GM12878 (cell line): ENCODE results near the gene ABHD14A. TPM values are rescaled to one million over a fixed set of nuclear protein-coding genes. Genes with fewer than 3 reads are reported as not detected.

Experiments used
- ATAC-seq: fragments of 200-7000 bp; cut with Tn5 transposase; 3 replicates; pipeline ENCODE4 v1.9.1; 2020; ENCODE audit warnings: mild to moderate bottlenecking, moderate library complexity
- BruUV-seq: library from RNA; stranded (reverse); fragments of 400-500 nt; replicated peaks from 2 replicates; lab custom pipeline; 2021; lab: Mats Ljungman, UMichigan
- CTCF ChIA-PET: fragments of 300-600 bp; sonication (Branson Sonifier 250); formaldehyde crosslinking; extraction: SDS; loops from one replicate; lab custom pipeline; 2021; ENCODE audit warnings: inconsistent platforms; lab: Yijun Ruan, JAX
- POLR2A ChIA-PET: fragments of 350-600 bp; formaldehyde crosslinking; extraction: SDS; loops from one replicate; lab custom pipeline; 2021; ENCODE audit warnings: inconsistent platforms; lab: Charles Lee
- RAD21 ChIA-PET: fragments of 300-600 bp; sonication (Branson Sonifier 250); formaldehyde crosslinking; loops from one replicate; lab custom pipeline; 2023; ENCODE audit warnings: antibody characterized with exemption; ENCODE audit not compliant: unreplicated experiment; lab: Charles Lee
- SMC1A ChIA-PET: fragments of 300-600 bp; sonication (Branson Sonifier 250); formaldehyde crosslinking; loops from one replicate; lab custom pipeline; 2023; ENCODE audit not compliant: unreplicated experiment, uncharacterized antibody; lab: Charles Lee
- DNase-seq: peaks from one replicate; pipeline ENCODE4 v3.0.0-alpha.2; 2011; ENCODE audit warnings: low read depth, low spot score
- FAIRE-seq: peaks from 3 replicates; lab custom pipeline; 2011; peaks lifted over from hg19 to GRCh38; lab: Jason Lieb, UNC
- H2AFZ ChIP-seq: 2 replicates; pipeline ENCODE4 v1.6.0; 2011; ENCODE audit warnings: low read depth, low read length, control low read depth; ENCODE audit not compliant: control insufficient read depth
- H3K27ac ChIP-seq: 2 replicates; pipeline ENCODE4 v1.5.1; 2011; ENCODE audit warnings: control low read depth; ENCODE audit not compliant: control insufficient read depth, insufficient read depth
- H3K27me3 ChIP-seq, 2 experiments: replicated peaks in 1 of 2; 2 replicates each; pipeline versions ENCODE4 v1.6.0 to v1.6.1; 2011; ENCODE audit warnings: low read length in 1 of 2; ENCODE audit not compliant: control insufficient read depth in 2 of 2, insufficient read depth in 2 of 2
- H3K36me3 ChIP-seq, 2 experiments: 2 replicates each; pipeline ENCODE4 v1.5.1; 2011; ENCODE audit warnings: low read length in 1 of 2; ENCODE audit not compliant: control insufficient read depth in 2 of 2, insufficient read depth in 2 of 2
- H3K4me1 ChIP-seq: 2 replicates; pipeline ENCODE4 v1.6.1; 2011; ENCODE audit warnings: mild to moderate bottlenecking, low read length, moderate library complexity, mixed read lengths; ENCODE audit not compliant: control insufficient read depth, insufficient read depth
- H3K4me2 ChIP-seq: 2 replicates; pipeline ENCODE4 v1.6.0; 2011; ENCODE audit warnings: control low read depth; ENCODE audit not compliant: control insufficient read depth, insufficient read depth
- H3K4me3 ChIP-seq: fragments of 200-600 bp; sonication (generic); 2 replicates; pipeline ENCODE4 v1.5.1; 2016
- H3K79me2 ChIP-seq: 2 replicates; pipeline ENCODE4 v1.6.0; 2011; ENCODE audit warnings: low read length; ENCODE audit not compliant: control insufficient read depth, insufficient read depth
- H3K9ac ChIP-seq: 2 replicates; pipeline ENCODE4 v1.8.0; 2011; ENCODE audit warnings: low read length, control low read depth, mixed read lengths; ENCODE audit not compliant: control insufficient read depth, insufficient read depth
- H3K9me3 ChIP-seq: replicated peaks from 3 replicates; pipeline ENCODE4 v1.5.1; 2011; ENCODE audit warnings: mild to moderate bottlenecking, low read length; ENCODE audit not compliant: control insufficient read depth, insufficient read depth
- H4K20me1 ChIP-seq: 2 replicates; pipeline ENCODE4 v1.6.0; 2011; ENCODE audit not compliant: control insufficient read depth, insufficient read depth
- BCL11A ChIP-seq: IDR thresholded peaks from 2 replicates; pipeline ENCODE4 v1.6.1; 2011; ENCODE audit warnings: low read depth, low read length
- FOXK2 ChIP-seq: fragments of 450-650 bp; IDR thresholded peaks from 2 replicates; pipeline ENCODE4 v1.6.1; 2017; ENCODE audit warnings: mild to moderate bottlenecking, moderate library complexity
- POLR2A ChIP-seq: IDR thresholded peaks from 2 replicates; pipeline ENCODE4 v1.6.1; 2011; ENCODE audit warnings: low read depth, mild to moderate bottlenecking, low read length
- RCOR1 ChIP-seq: conservative IDR thresholded peaks from 2 replicates; pipeline ENCODE4 v1.6.1; 2012; ENCODE audit warnings: low read depth, low read length, improper control_type of control experiment
- WRNIP1 ChIP-seq: IDR thresholded peaks from 2 replicates; pipeline ENCODE4 v1.6.1; 2011; ENCODE audit warnings: low read depth, low read length, improper control_type of control experiment, borderline replicate concordance
- ZNF384 ChIP-seq: IDR thresholded peaks from 2 replicates; pipeline ENCODE4 v1.6.1; 2012; ENCODE audit warnings: low read depth, mild to moderate bottlenecking, low read length, improper control_type of control experiment, borderline replicate concordance
- ZNF592 ChIP-seq: fragments of 450-650 bp; IDR thresholded peaks from 2 replicates; pipeline ENCODE4 v1.6.1; 2017; ENCODE audit warnings: mild to moderate bottlenecking, moderate library complexity
- whole genome bisulfite sequencing: methylation state at CpG from one replicate; pipeline ENCODE4 v1.1.6; 2016; ENCODE audit warnings: low lambda C conversion rate; ENCODE audit not compliant: insufficient replicate concordance, insufficient coverage; ENCODE audit errors: missing lambda C conversion rate; 5-methylcytosine and 5-hydroxymethylcytosine counted together
- in situ Hi-C: fragments of 300-500 bp; cut with MboI; formaldehyde crosslinking; loops from 9 replicates; pipeline ENCODE4 v1.14.3; 2018; ENCODE audit warnings: mixed read lengths
- intact Hi-C: fragments of 100-400 bp; cut with micrococcal nuclease; formaldehyde crosslinking; loops from one replicate; pipeline ENCODE4 v1.14.2; 2022; ENCODE audit not compliant: unreplicated experiment
- polyA plus RNA-seq, 11 experiments: library from polyadenylated mRNA; depleted of rRNA in 4 of 11; unstranded in 6 of 11; stranded (reverse) in 5 of 11; fragments of >200 nt; fragmentation: Nextera tagmentation in 4 of 11; fragmentation: Illumina TruSeq in 1 of 11; extraction: Ambion mirVana in 4 of 11; extraction: Trizol in 1 of 11; gene quantifications; 1 replicate in 1 of 11; 2 replicates in 10 of 11; pipeline versions ENCODE4 v1.2.1 to v1.2.3, GENCODE V29; 2011 to 2016; ENCODE audit warnings: inconsistent platforms in 2 of 11, missing spikeins in 2 of 11, low read depth in 1 of 11
- total RNA-seq, 4 experiments: library from RNA; depleted of rRNA in 3 of 4; stranded (reverse); fragments of >200 nt in 3 of 4; fragmentation: Illumina TruSeq in 1 of 4; extraction: Trizol in 1 of 4; gene quantifications; 2 replicates each; pipeline versions ENCODE4 v1.2.1 to v1.2.3, GENCODE V29; 2013 to 2021
- TF ChIP-seq, protein P1 (sequence below): fragments of 450-650 bp; IDR thresholded peaks from 2 replicates; pipeline ENCODE4 v1.6.1; 2017; ENCODE audit warnings: mild to moderate bottlenecking, low read depth, inconsistent platforms; ENCODE audit not compliant: poor library complexity, severe bottlenecking

The ABHD14A gene
- total and polyA plus RNA-seq, 10 of the 15 experiments (the other 5 are each of a cell fraction or from before 2014, with no cell fraction given): 1.2 to 27.0 (median 7.9) TPM

- 88% methylated on average over 14 of the region's 14 CpGs for WGBS
- DNase-seq: no peak
Measured at GRCh38 chr3:51945926-51946705, 28.7 kb upstream of the ABHD14A start.

More at GRCh38 chr3:51945926-51946705, 28.7 kb upstream of the ABHD14A start:
- no peak overlapping the region for H2AFZ ChIP-seq
- H3K9ac ChIP-seq: no peak overlapping the region
- H3K9me3 ChIP-seq: no peaks in the 10 kb centered on the region
- no peaks in the 10 kb centered on the region for H4K20me1 ChIP-seq
- intact Hi-C loops (no loop called here), in situ Hi-C loops (no loop called here)
- ChIA-PET SMC1A (no interaction called here), POLR2A (no interaction called here), CTCF (interaction anchor here (0.7 to 1.5 kb wide), 2 partner anchors 28 to 198 kb away, joined by 3 read pairs; partner anchors contain the start of gene ABHD14B), RAD21 (no interaction called here)
- no peak for FAIRE-seq
- ATAC-seq: no peak
- H3K79me2 ChIP-seq: peaks cover 11% of the 10 kb centered on the region
- peaks cover 11% of the 10 kb centered on the region for H3K4me1 ChIP-seq
- H3K27ac ChIP-seq: no peak overlapping the region
- peaks cover 0 to 2% of the 10 kb centered on the region in 2 experiments; a peak in 1 of 4 replicates for H3K36me3 ChIP-seq
- BruUV-seq: no TSS peak
- H3K4me2 ChIP-seq: no peak overlapping the region
- no peaks in the 10 kb centered on the region for H3K27me3 ChIP-seq
- H3K4me3 ChIP-seq: no peak overlapping the region
- TF ChIP-seq, protein P1, sequence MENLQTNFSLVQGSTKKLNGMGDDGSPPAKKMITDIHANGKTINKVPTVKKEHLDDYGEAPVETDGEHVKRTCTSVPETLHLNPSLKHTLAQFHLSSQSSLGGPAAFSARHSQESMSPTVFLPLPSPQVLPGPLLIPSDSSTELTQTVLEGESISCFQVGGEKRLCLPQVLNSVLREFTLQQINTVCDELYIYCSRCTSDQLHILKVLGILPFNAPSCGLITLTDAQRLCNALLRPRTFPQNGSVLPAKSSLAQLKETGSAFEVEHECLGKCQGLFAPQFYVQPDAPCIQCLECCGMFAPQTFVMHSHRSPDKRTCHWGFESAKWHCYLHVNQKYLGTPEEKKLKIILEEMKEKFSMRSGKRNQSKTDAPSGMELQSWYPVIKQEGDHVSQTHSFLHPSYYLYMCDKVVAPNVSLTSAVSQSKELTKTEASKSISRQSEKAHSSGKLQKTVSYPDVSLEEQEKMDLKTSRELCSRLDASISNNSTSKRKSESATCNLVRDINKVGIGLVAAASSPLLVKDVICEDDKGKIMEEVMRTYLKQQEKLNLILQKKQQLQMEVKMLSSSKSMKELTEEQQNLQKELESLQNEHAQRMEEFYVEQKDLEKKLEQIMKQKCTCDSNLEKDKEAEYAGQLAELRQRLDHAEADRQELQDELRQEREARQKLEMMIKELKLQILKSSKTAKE: no peak
- no peak for TF ChIP-seq WRNIP1
- TF ChIP-seq BCL11A: no peak
- TF ChIP-seq FOXK2: no peak
- TF ChIP-seq POLR2A: no peak
- no peak for TF ChIP-seq ZNF592
- no peak for TF ChIP-seq RCOR1
- TF ChIP-seq ZNF384: no peak
